Fibroblast of lung (primary cell): Measurements from ENCODE around the gene NTSR2.

Experiments
- EZH2 ChIP-seq: IDR thresholded peaks from 2 replicates; pipeline ENCODE4 v1.5.1; 2012; ENCODE audit warnings: low read length, control low read depth, mild to moderate bottlenecking; ENCODE audit errors: missing control alignments
- TF ChIP-seq, protein P1 (sequence below), 2 donors: IDR thresholded peaks in 1 of 2; conservative IDR thresholded peaks in 1 of 2; 1 replicate in 1 of 2; 2 replicates in 1 of 2; pipeline ENCODE4 v1.5.1; 2011 to 2012; ENCODE audit warnings: low read length in 2 of 2, control low read depth in 1 of 2, inconsistent platforms in 1 of 2, low read depth in 1 of 2, mild to moderate bottlenecking in 1 of 2

DNA sequence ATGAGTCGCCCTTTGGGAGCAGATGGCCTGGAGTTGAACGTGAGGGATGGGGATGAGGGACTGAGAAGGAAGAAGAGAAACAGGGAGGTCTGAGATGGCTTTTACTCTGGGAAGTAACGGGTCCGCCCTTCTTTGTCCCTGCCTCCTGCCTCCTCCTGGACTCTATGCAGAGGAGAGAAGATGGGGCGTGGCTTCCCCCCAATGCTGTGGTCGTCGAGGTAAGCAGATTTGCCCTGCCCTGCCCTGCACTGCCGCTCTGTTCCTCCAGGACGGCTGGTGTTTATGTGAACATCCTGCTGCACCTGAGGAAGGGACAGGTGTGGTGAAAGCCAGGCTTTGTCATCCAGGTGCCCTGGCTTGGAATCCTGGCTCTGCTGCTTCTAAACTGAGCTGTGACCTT is 13.5 kb upstream of the NTSR2 start:
- TF ChIP-seq, protein P1, sequence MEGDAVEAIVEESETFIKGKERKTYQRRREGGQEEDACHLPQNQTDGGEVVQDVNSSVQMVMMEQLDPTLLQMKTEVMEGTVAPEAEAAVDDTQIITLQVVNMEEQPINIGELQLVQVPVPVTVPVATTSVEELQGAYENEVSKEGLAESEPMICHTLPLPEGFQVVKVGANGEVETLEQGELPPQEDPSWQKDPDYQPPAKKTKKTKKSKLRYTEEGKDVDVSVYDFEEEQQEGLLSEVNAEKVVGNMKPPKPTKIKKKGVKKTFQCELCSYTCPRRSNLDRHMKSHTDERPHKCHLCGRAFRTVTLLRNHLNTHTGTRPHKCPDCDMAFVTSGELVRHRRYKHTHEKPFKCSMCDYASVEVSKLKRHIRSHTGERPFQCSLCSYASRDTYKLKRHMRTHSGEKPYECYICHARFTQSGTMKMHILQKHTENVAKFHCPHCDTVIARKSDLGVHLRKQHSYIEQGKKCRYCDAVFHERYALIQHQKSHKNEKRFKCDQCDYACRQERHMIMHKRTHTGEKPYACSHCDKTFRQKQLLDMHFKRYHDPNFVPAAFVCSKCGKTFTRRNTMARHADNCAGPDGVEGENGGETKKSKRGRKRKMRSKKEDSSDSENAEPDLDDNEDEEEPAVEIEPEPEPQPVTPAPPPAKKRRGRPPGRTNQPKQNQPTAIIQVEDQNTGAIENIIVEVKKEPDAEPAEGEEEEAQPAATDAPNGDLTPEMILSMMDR (conservative IDR thresholded peaks at IDR 0.05 in 1 of 2, IDR thresholded peaks at IDR 0.05 in 1 of 2; ENCODE audit: low read depth in 1 of 2, low read length in 2 of 2) = no peak
- TF ChIP-seq EZH2 = no peak
